H1 (cell line): Measurements from ENCODE around the gene EPHA7. TPM values are rescaled to one million over a fixed set of nuclear protein-coding genes. Genes with fewer than 3 reads are reported as not detected.

Experiments
- E2F6 ChIP-seq: IDR thresholded peaks from 2 replicates; pipeline ENCODE4 v1.6.1; 2012; ENCODE audit warnings: inconsistent platforms
- polyA plus RNA-seq, 7 experiments: library from polyadenylated mRNA; depleted of rRNA in 3 of 7; stranded (reverse) in 5 of 7; unstranded in 2 of 7; fragments of >200 nt in 5 of 7; fragments of 200-250 nt in 2 of 7; gene quantifications; 1 replicate in 5 of 7; 2 replicates in 1 of 7; 4 replicates in 1 of 7; pipeline versions ENCODE4 v1.2.1 to v1.2.3, GENCODE V29; 2011 to 2013; ENCODE audit warnings: missing spikeins in 2 of 7, mixed read lengths in 2 of 7
- total RNA-seq: library from RNA; stranded (reverse); fragmentation: NEBNext Ultra II Directional; extraction: Animal tissue kit (Norgen Biotek cat#: 25700); gene quantifications from 2 replicates; pipeline ENCODE4 v1.2.1, GENCODE V29; 2021

The EPHA7 gene
- total and polyA plus RNA-seq, 2 of the 8 experiments (the other 6 are each of a cell fraction or from before 2014, with no cell fraction given) = 1.3 to 6.8 TPM

- no peak for TF ChIP-seq E2F6
Measured at GRCh38 chr6:93341900-93342613, 77.3 kb downstream of the EPHA7 start (continued).
